NT2/D1 (cell line): ENCODE results near the gene EFCAB10.

Experiments
- YY1 ChIP-seq: IDR thresholded peaks from 2 replicates; pipeline ENCODE4 v1.6.1; 2011; ENCODE audit not compliant: insufficient read length, insufficient read depth
- ZNF274 ChIP-seq: IDR thresholded peaks from 2 replicates; pipeline ENCODE4 v1.6.1; 2011; ENCODE audit warnings: mild to moderate bottlenecking, low read depth, low read length

- TF ChIP-seq ZNF274: no peak
- TF ChIP-seq YY1: no peak
These were observed 42.1 kb upstream of the EFCAB10 start for GRCh38 chr7:105623378-105623777.
